Naive thymus-derived CD4-positive, alpha-beta T cell (primary cell): ENCODE data around the gene SLC35F6. TPM values are rescaled to one million over a fixed set of nuclear protein-coding genes. Genes with fewer than 3 reads are reported as not detected.
"Not testable (repeated sequence)": the region's sequence is repeated elsewhere in the genome, so short reads cannot be mapped to it uniquely, and the experiment has no call there.

ENCODE experiments used
- ATAC-seq: fragments of 150-1000 bp; cut with Tn5 transposase; 2 replicates; pipeline ENCODE4 v1.10.0; 2021; ENCODE audit warnings: mild to moderate bottlenecking, moderate library complexity
- CTCF ChIA-PET: fragments of 350-600 bp; sonication (Branson Sonifier 250); formaldehyde crosslinking; loops from one replicate; lab custom pipeline; 2021; ENCODE audit warnings: antibody characterized with exemption; lab: Charles Lee
- POLR2A ChIA-PET: fragments of 350-600 bp; sonication (Branson Sonifier 250); formaldehyde crosslinking; loops from one replicate; lab custom pipeline; 2021; ENCODE audit warnings: antibody characterized with exemption, inconsistent platforms; lab: Charles Lee
- DNase-seq, 9 donors: peaks; one replicate each; pipeline versions ENCODE4 v3.0.0 to v3.0.0-alpha.2; 2020 to 2022; ENCODE audit warnings: mixed read lengths in 1 of 9
- H3K27ac ChIP-seq: one replicate; pipeline ENCODE4 v1.7.0; 2013; ENCODE audit warnings: mild to moderate bottlenecking, low read depth, low read length, moderate library complexity
- H3K27me3 ChIP-seq, 2 donors: one replicate each; pipeline ENCODE4 v1.7.0; 2013; ENCODE audit warnings: low read length in 2 of 2, mild to moderate bottlenecking in 2 of 2, moderate library complexity in 2 of 2; ENCODE audit not compliant: control insufficient read depth in 2 of 2, insufficient read depth in 2 of 2
- H3K36me3 ChIP-seq, 3 experiments: 1 replicate in 2 of 3; 2 replicates in 1 of 3; pipeline ENCODE4 v1.7.0; 2013; ENCODE audit warnings: low read length in 3 of 3, mild to moderate bottlenecking in 3 of 3, moderate library complexity in 1 of 3; ENCODE audit not compliant: insufficient read depth in 3 of 3, control insufficient read depth in 2 of 3
- H3K4me1 ChIP-seq, 2 donors: one replicate each; pipeline ENCODE4 v1.7.0; 2013; ENCODE audit warnings: low read length in 2 of 2, mild to moderate bottlenecking in 2 of 2, moderate library complexity in 1 of 2; ENCODE audit not compliant: control insufficient read depth in 2 of 2, insufficient read depth in 2 of 2
- H3K4me3 ChIP-seq: 2 replicates; pipeline ENCODE4 v1.7.0; 2013; ENCODE audit warnings: mild to moderate bottlenecking, low read length
- H3K9me3 ChIP-seq, 3 experiments: 1 replicate in 2 of 3; 2 replicates in 1 of 3; pipeline ENCODE4 v1.7.0; 2013; ENCODE audit warnings: low read length in 3 of 3; ENCODE audit not compliant: control insufficient read depth in 2 of 3
- H3K27ac Mint-ChIP-seq, 9 donors: one replicate each; pipeline ENCODE4 v1.8.0; 2020 to 2022; ENCODE audit warnings: mixed read lengths in 9 of 9, mild to moderate bottlenecking in 8 of 9, moderate library complexity in 5 of 9, inconsistent platforms in 2 of 9
- H3K27me3 Mint-ChIP-seq, 5 donors: one replicate each; pipeline ENCODE4 v1.8.0; 2021 to 2022; ENCODE audit warnings: mixed read lengths in 5 of 5, mild to moderate bottlenecking in 1 of 5
- H3K36me3 Mint-ChIP-seq, 5 donors: one replicate each; pipeline ENCODE4 v1.8.0; 2020 to 2022; ENCODE audit warnings: mixed read lengths in 5 of 5, mild to moderate bottlenecking in 3 of 5, inconsistent platforms in 1 of 5
- H3K4me1 Mint-ChIP-seq, 7 donors: one replicate each; pipeline ENCODE4 v1.8.0; 2020 to 2022; ENCODE audit warnings: mixed read lengths in 7 of 7, mild to moderate bottlenecking in 3 of 7, inconsistent platforms in 1 of 7
- H3K4me3 Mint-ChIP-seq, 10 donors: one replicate each; pipeline ENCODE4 v1.8.0; 2020 to 2022; ENCODE audit warnings: mild to moderate bottlenecking in 10 of 10, mixed read lengths in 10 of 10, moderate library complexity in 6 of 10, inconsistent platforms in 2 of 10
- H3K9me3 Mint-ChIP-seq, 11 donors: one replicate each; pipeline ENCODE4 v1.8.0; 2020 to 2022; ENCODE audit warnings: mixed read lengths in 11 of 11, mild to moderate bottlenecking in 4 of 11, inconsistent platforms in 1 of 11, moderate library complexity in 1 of 11
- intact Hi-C, 2 donors: fragments of 100-400 bp; cut with micrococcal nuclease; formaldehyde crosslinking; loops; one replicate each; pipeline ENCODE4 v1.15.1; 2023
- polyA plus RNA-seq, 2 donors: library from polyadenylated mRNA; unstranded; fragments of 300-500 nt; fragmentation: Illumina TruSeq; gene quantifications; one replicate each; pipeline ENCODE4 v1.2.3, GENCODE V29; 2021
- total RNA-seq, 6 experiments: library from RNA in 5 of 6; stranded (reverse) in 5 of 6; gene quantifications; 1 replicate in 5 of 6; 2 replicates in 1 of 6; pipeline ENCODE4 v1.2.3 and lab custom pipeline; 2021 to 2026

SLC35F6 gene
- total and polyA plus RNA-seq, 7 experiments from 2014 or later, result 4.7 to 22.5 (median 19.1) TPM

GRCh38 chr2:26785431-26786206 lies 21.5 kb downstream of the SLC35F6 start, which contains the start of gene CENPA:
Gene CENPA (plus strand): TSS chr2:26786056. CDS start chr2:26786197, 141 bp downstream.
- H3K4me1 Mint-ChIP-seq, result peaks cover 10 to 34% (median 11%) of the 10 kb centered on the region in 7 donors
- ChIA-PET CTCF (no interaction called here), POLR2A (interaction anchor here (0.5 to 1.0 kb wide), 3 partner anchors 13 to 18 kb away, joined by 3 to 4 read pairs (median 4); no protein-coding TSS in a partner anchor)
- peaks cover 0 to 3% (median 0%) of the 10 kb centered on the region in 11 donors for H3K9me3 Mint-ChIP-seq
- intact Hi-C loops, result loop anchor here (1.0 to 10.0 kb wide), 15 partner anchors 13 to 1111 kb away; partner anchors contain the start of genes AGBL5 (in 2 of the 2), HADHA (in 2 of the 2), HADHB (in 2 of the 2) and SLC35F6 (in 2 of the 2)
- peaks cover 0 to 26% (median 24%) of the 10 kb centered on the region in 5 donors for H3K27me3 Mint-ChIP-seq
- Histone ChIP-seq H3K27me3 (no peaks in the 10 kb centered on the region), H3K27ac (peak within 1 kb of the TSS; percentile 60), H3K4me1 (peaks cover 0 to 4% of the 10 kb centered on the region in 2 donors), H3K4me3 (peak within 1 kb of the TSS; percentile 78), H3K9me3 (no peaks in the 10 kb centered on the region), H3K36me3 (peaks cover 0 to 4% (median 1%) of the 10 kb centered on the region in 3 experiments)
- H3K4me3 Mint-ChIP-seq, result peak within 1 kb of the TSS; percentile 81 to 97 (median 88)
- DNase-seq (peak; percentile 86 to 98 (median 96)), ATAC-seq (peak; percentile 100)
- peaks cover 0 to 24% (median 8%) of the 10 kb centered on the region in 5 donors for H3K36me3 Mint-ChIP-seq
- peak within 1 kb of the TSS; percentile 65 to 97 (median 89) for H3K27ac Mint-ChIP-seq

- no peaks in the 10 kb centered on the region for H3K9me3 ChIP-seq
- peak overlapping the region; percentile 59 to 97 (median 85) for H3K4me3 Mint-ChIP-seq
- H3K36me3 ChIP-seq, result no peaks in the 10 kb centered on the region
- peaks cover 10 to 34% (median 11%) of the 10 kb centered on the region in 7 donors for H3K4me1 Mint-ChIP-seq
- H3K27ac Mint-ChIP-seq, result peak overlapping the region in 2 of 9 donors; percentile 54 to 88
- H3K4me1 ChIP-seq, result peaks cover 0 to 4% of the 10 kb centered on the region in 2 donors
- peaks cover 0 to 26% (median 3%) of the 10 kb centered on the region in 5 donors for H3K36me3 Mint-ChIP-seq
- POLR2A ChIA-PET, result interaction anchor here (1.0 kb wide), 2 partner anchors 15 to 19 kb away, joined by 4 read pairs; no protein-coding TSS in a partner anchor
- DNase-seq (peak in 2 of 9 donors; percentile 25 to 57), ATAC-seq (no peak)
- no peak overlapping the region for H3K27ac ChIP-seq
- H3K27me3 Mint-ChIP-seq, result peaks cover 0 to 31% (median 24%) of the 10 kb centered on the region in 5 donors
- peaks cover 0 to 8% (median 0%) of the 10 kb centered on the region in 11 donors for H3K9me3 Mint-ChIP-seq
- intact Hi-C loops, result loop anchor here (5.0 to 10.0 kb wide), 5 partner anchors 301 to 1112 kb away; partner anchors contain the start of genes CAD (in 1 of the 2), DTNB (in 1 of the 2), HADHA (in 1 of the 2) and HADHB (in 1 of the 2)
- CTCF ChIA-PET, result no interaction called here
- no peaks in the 10 kb centered on the region for H3K27me3 ChIP-seq
- H3K4me3 ChIP-seq, result peak overlapping the region; percentile 57
Observed at GRCh38 chr2:26786207-26787028, 22.3 kb downstream of the SLC35F6 start.

GRCh38 chr2:26792720-26793119 lies 28.6 kb downstream of the SLC35F6 start:
- ChIA-PET POLR2A (interaction anchor here (0.6 kb wide), 1 partner anchor 11 kb away, joined by 3 read pairs; no protein-coding TSS in a partner anchor), CTCF (no interaction called here)
- H3K9me3 Mint-ChIP-seq, result peaks cover 0 to 8% (median 0%) of the 10 kb centered on the region in 11 donors
- no peak overlapping the region for H3K4me3 ChIP-seq
- H3K36me3 ChIP-seq, result no peaks in the 10 kb centered on the region
- H3K9me3 ChIP-seq, result no peaks in the 10 kb centered on the region
- no peak for DNase-seq
- H3K27me3 ChIP-seq, result no peaks in the 10 kb centered on the region
- peaks cover 0 to 26% (median 16%) of the 10 kb centered on the region in 5 donors for H3K27me3 Mint-ChIP-seq
- no peak overlapping the region for H3K27ac ChIP-seq
- peaks cover 0 to 46% (median 0%) of the 10 kb centered on the region in 5 donors for H3K36me3 Mint-ChIP-seq
- intact Hi-C loops, result no loop called here
- no peaks in the 10 kb centered on the region for H3K4me1 ChIP-seq
- no peak for ATAC-seq
- H3K4me1 Mint-ChIP-seq, result peaks cover 0 to 21% (median 0%) of the 10 kb centered on the region in 7 donors
- H3K4me3 Mint-ChIP-seq, result no peak overlapping the region
- H3K27ac Mint-ChIP-seq, result no peak overlapping the region

GRCh38 chr2:26793518-26793917 lies 29.4 kb downstream of the SLC35F6 start:
- H3K27ac Mint-ChIP-seq, result no peak overlapping the region
- H3K4me1 Mint-ChIP-seq, result peaks cover 0 to 13% (median 0%) of the 10 kb centered on the region in 7 donors
- Histone ChIP-seq H3K27me3 (no peaks in the 10 kb centered on the region), H3K36me3 (no peaks in the 10 kb centered on the region), H3K4me1 (no peaks in the 10 kb centered on the region), H3K27ac (no peak overlapping the region), H3K4me3 (no peak overlapping the region), H3K9me3 (no peaks in the 10 kb centered on the region)
- intact Hi-C loops, result no loop called here
- H3K36me3 Mint-ChIP-seq, result peaks cover 0 to 44% (median 0%) of the 10 kb centered on the region in 5 donors
- H3K9me3 Mint-ChIP-seq, result peaks cover 0 to 8% (median 0%) of the 10 kb centered on the region in 11 donors
- H3K27me3 Mint-ChIP-seq, result peaks cover 0 to 18% (median 8%) of the 10 kb centered on the region in 5 donors
- DNase-seq, result no peak
- POLR2A ChIA-PET, result no interaction called here
- no peak overlapping the region for H3K4me3 Mint-ChIP-seq
- ATAC-seq, result no peak
- CTCF ChIA-PET, result no interaction called here

- H3K36me3 ChIP-seq, intact Hi-C loops, POLR2A ChIA-PET, DNase-seq, H3K27ac Mint-ChIP-seq, ATAC-seq, CTCF ChIA-PET, H3K4me3 ChIP-seq, H3K9me3 ChIP-seq, H3K9me3 Mint-ChIP-seq, H3K27ac ChIP-seq, H3K4me3 Mint-ChIP-seq, H3K27me3 ChIP-seq, H3K27me3 Mint-ChIP-seq, H3K4me1 Mint-ChIP-seq, H3K4me1 ChIP-seq: not testable (repeated sequence)
- peaks cover 0 to 31% (median 0%) of the 10 kb centered on the region in 5 donors for H3K36me3 Mint-ChIP-seq
Observed at GRCh38 chr2:26795135-26795534, 31.1 kb downstream of the SLC35F6 start.

GRCh38 chr2:26801328-26801727 lies 37.2 kb downstream of the SLC35F6 start:
- peaks cover 0 to 12% (median 0%) of the 10 kb centered on the region in 5 donors for H3K36me3 Mint-ChIP-seq
- no peak overlapping the region for H3K27ac ChIP-seq
- H3K27me3 ChIP-seq, result no peaks in the 10 kb centered on the region
- ATAC-seq (no peak), DNase-seq (no peak)
- ChIA-PET POLR2A (no interaction called here), CTCF (interaction anchor here (0.6 kb wide), 1 partner anchor 1457 kb away, joined by 5 read pairs; no protein-coding TSS in a partner anchor)
- H3K4me1 ChIP-seq, result no peaks in the 10 kb centered on the region
- intact Hi-C loops, result no loop called here
- H3K9me3 Mint-ChIP-seq, result no peaks in the 10 kb centered on the region
- no peak overlapping the region for H3K4me3 ChIP-seq
- H3K36me3 ChIP-seq, result no peaks in the 10 kb centered on the region
- no peak overlapping the region for H3K4me3 Mint-ChIP-seq
- H3K27me3 Mint-ChIP-seq, result no peaks in the 10 kb centered on the region
- no peaks in the 10 kb centered on the region for H3K4me1 Mint-ChIP-seq
- H3K27ac Mint-ChIP-seq, result no peak overlapping the region
- H3K9me3 ChIP-seq, result no peaks in the 10 kb centered on the region
